Stimulated activated CD8-positive, alpha-beta memory T cell treated with anti-CD3 and anti-CD28 coated beads, Interleukin-4, amount 100 ng/mL, for 1 hour (primary cell): Measurements from ENCODE around the gene LGALS7.

ENCODE experiments used
- DNase-seq, 2 donors: peaks; one replicate each; pipeline ENCODE4 v3.0.0-alpha.2; 2020; ENCODE audit warnings: low read depth in 2 of 2, low spot score in 1 of 2

LGALS7 gene

DNA sequence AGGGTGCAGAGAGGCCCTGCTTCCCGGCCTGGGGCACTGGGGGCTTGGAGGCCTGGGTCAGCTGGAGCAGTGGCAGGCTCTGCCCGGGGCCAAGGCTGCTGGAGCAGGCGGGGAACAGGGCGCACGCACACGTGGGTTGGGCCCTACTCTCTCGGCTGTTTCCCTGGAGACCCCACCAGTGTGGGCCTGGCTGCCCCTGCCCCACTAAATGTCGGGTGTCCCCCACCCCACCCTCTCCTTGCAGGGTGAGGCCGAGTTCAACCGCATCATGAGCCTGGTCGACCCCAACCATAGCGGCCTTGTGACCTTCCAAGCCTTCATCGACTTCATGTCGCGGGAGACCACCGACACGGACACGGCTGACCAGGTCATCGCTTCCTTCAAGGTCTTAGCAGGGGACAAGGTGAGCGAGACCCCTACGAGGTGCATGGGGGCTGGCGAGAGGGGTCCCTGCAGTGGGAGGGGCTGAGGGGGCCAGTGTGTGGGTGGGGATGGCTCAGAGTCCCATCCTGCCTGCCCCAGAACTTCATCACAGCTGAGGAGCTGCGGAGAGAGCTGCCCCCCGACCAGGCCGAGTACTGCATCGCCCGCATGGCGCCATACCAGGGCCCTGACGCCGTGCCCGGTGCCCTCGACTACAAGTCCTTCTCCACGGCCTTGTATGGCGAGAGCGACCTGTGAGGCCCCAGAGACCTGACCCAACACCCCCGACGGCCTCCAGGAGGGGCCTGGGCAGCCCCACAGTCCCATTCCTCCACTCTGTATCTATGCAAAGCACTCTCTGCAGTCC, 44.4 kb downstream of the LGALS7 start:
- DNase-seq: no peak

DNA sequence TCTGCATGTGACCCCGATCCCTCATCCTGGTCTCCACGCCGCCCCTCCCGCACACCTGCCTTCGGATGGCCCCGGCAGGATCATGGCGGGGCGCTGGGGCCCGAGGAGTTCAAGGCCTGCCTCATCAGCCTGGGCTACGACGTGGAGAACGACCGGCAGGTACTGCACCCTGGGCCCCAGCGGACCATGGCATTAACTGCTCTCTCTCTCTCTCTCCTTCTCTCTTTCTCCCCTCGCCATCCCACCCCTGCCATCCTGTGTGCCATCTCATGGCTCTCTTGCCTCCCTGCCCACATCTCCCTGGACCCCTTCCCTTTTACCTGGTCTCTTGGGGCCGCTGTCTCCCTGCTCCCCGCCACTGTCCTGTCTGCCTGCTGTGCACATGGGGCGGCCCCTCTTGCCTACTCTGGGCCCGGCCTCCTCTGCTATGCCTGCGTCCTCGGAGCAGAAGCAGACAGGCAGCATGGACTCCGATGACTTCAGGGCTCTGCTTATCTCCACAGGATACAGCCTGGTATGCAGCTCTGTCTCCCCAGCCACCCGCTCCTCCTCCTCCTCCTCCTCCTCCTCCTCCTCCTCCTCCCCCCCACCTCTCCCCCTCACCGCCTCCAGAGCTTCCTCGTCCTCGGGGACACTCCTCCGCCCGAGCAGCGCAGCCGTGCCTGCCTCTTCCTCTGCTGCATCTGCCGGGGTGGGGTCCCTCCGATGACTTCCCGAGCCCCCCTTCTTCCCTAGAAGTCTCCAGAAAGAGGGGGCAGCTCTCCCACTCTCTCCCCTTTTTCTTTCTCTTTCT, 45.3 kb downstream of the LGALS7 start:
- DNase-seq: no peak

DNA sequence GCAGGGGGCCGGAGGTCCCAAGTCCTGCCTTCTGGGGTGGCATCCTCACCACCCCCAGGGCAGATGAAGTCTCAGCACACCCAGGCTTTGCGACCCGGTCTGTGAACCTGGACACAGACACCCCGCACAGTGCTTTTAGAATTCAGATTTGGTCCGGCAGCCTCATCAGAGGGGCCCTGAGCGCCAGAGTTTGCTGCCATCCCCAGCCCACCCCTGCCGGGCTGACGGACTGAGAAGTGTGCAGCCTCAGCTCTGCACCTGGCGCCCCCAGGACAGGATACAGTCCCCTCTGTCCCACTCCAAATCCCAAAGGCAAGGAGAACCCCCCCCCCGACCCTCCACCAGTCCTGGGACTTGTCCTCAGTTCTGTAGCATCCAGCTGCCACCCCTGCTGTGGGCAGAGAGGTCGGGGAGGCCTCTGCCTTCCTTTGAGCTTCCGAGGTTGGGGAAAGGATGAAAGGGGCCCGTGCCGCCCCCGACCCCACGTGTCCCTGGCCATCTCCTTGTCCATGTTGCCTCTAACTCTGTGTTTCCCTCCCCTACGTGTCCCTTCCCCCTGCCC, 45.9 kb downstream of the LGALS7 start:
- DNase-seq: no peak

DNA sequence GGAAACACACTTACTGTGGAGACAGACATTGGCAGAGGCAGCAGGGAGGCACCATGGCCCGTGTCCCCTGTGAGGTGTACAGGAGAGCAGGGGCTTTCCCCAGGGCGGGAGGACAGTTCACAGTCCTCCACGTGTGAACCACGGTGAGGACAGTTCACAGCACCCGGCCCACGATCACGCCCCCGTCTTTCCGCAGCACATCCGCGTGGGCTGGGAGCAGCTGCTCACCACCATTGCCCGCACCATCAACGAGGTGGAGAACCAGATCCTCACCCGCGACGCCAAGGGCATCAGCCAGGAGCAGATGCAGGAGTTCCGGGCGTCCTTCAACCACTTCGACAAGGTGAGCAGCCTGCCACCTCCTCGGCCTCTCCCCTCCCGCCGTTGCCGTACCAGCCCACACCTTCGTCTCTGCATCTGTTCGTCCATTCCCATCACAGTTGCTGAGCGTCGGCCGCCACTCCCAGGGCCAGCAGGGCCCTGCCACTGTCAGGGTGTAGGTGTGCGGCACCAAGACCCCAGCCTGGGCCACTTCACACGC, 46.5 kb downstream of the LGALS7 start:
- no peak for DNase-seq

DNA sequence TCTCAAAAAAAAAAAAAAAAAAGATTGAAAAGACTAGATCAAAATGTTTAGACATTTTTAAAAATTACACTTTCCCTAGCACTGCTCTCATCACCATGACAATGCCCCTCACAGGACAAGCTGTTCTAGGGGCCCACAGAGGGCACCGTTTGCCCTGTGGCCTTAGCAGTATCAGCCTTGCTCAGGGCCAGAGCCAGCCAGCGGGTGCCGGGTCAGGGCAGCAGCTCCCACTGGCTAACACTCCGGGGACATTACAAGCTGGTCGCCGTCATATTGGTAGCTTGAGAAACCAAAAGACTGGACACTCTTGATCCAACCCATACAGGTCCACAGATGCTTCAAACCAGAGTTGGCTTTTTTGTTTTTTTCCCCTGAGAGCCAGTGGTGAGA, 47.0 kb downstream of the LGALS7 start:
- no peak for DNase-seq

DNA sequence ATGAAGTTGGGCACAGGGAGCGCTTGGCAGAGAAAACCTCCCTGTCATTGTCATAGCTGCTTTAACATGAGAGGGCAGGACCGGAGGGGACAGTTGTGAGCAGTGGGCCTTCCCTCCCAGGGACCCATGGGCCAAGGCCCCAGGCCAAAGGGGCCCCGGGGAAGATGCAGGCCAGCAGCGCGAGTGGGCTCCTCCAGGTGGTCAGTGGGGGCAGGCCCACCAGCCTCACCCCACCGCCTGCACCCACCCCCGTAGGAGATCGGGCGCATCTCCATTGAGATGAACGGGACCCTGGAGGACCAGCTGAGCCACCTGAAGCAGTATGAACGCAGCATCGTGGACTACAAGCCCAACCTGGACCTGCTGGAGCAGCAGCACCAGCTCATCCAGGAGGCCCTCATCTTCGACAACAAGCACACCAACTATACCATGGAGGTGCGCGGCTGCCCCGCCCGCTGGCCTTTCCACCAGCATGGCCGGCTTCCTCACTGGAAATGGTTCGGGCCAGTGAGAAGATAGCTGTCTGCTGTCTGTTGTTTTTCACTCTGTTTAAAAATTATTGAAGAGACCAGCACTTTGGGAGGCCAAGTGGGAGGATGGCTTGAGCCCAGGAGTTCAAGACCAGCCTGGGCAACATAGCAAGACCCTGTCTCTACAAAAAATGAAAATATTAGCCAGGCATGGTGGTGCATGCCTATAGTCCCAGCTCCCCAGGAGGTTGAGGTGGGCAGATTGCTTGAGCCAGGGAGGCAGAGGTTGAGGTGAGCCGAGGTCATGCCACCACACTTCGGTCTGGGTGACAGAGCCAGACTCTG, 47.6 kb downstream of the LGALS7 start:
- DNase-seq: no peak

DNA sequence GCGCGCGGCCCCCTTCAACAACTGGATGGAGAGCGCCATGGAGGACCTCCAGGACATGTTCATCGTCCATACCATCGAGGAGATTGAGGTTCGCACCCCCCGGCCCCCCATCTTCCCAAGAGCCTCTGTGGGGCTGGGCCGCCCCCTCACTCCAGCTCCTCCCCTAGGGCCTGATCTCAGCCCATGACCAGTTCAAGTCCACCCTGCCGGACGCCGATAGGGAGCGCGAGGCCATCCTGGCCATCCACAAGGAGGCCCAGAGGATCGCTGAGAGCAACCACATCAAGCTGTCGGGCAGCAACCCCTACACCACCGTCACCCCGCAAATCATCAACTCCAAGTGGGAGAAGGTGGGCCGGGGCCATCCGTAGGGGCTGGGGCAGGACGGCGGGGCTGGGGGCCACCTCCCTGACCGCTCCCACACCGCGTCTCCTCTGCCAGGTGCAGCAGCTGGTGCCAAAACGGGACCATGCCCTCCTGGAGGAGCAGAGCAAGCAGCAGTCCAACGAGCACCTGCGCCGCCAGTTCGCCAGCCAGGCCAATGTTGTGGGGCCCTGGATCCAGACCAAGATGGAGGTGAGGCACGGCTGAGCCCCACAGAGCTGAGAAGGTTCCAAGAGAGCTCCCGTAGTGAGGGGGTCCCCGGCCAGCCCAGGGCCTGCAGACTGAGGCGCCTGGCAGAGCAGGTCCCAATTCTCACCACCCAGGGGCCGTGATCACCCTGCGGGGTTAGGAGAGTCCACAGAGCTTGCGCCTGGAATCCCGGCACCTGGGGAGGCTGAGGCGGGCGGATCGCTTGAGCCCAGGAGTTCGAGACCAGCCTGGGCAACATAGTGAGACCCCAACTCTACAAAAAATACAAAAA, 49.1 kb downstream of the LGALS7 start:
- no peak for DNase-seq

DNA sequence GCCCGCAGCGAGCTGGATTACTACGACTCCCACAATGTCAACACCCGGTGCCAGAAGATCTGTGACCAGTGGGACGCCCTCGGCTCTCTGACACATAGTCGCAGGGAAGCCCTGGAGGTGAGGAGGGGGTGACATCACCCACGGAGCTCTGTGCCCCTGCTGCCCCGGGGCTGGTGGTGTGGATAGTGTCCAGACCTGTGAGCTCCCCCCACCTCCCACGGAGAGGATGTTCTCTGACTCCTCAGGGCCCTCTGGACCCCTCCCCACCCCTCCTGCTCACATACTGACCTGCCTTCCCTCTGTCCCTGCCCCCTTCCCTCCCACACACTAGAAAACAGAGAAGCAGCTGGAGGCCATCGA, 49.7 kb downstream of the LGALS7 start:
- DNase-seq: no peak

DNA sequence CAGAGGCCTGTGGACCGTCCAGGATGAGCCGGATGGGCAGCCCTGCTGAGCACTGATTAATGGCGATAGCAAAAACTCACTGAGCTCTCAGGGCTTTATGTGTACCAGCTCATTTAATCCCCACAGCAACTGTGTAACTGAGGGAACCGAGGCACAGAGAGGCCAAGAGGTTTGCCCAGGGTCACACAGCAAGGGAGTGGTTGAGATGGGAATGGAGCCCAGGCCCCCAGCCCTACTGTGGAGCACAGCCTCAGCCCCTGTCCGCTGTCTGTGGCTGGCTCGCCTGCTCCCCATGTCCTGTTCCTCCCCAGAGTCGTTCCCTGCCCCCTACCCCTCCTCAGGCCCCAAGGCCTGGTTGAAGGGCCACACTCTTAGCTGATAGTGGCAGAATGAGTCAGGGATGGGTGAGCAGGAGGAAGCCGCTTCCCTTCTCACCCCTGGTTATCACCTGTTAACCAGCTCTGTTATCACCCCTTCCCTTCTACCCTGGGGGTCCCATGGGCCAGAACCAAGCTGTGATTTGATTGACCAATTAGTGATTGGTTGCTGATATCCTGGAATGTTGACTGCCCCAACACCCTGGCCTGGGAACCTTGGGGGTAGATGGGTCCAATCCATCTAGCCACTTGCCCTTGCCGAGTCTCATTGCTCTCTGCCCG, 50.2 kb downstream of the LGALS7 start:
- no peak for DNase-seq

DNA sequence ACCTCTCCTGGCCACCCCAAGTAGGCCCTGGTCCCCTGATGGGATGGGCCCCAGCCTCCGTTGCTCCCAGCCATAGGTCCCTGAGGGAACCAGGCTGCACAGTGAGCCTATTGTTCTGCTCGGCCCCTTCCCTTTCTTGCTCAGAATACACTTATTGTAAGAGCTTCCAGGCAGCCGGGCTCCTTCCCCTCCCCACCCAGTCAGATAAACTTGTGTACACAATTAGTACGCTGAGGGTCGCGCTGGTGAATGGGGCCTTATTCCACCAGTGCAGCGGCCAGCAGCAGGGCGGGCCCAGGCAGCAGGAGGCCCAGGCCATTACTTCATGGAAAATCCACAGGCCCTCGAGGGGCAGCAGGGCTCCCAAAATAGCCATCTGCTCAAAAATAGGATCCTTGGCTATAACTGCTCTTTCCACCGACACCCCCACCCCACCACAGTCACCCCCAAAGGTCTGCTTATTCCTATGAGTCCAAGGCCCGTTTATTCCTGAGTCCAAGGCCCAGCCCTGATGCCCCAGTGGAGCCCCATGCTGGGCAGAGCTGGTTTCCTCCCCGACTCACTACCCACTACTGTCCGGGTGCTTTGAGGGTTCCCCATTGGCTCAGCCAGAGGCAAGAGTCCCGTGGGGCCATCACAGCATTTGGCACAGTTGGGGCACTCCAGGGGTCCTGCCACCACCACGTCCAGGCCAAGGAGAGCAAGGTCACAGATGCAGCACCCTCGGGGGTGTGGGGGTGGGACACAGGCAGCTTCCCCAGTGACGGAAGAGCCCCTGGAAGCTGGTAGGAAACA, 51.1 kb downstream of the LGALS7 start:
- no peak for DNase-seq

DNA sequence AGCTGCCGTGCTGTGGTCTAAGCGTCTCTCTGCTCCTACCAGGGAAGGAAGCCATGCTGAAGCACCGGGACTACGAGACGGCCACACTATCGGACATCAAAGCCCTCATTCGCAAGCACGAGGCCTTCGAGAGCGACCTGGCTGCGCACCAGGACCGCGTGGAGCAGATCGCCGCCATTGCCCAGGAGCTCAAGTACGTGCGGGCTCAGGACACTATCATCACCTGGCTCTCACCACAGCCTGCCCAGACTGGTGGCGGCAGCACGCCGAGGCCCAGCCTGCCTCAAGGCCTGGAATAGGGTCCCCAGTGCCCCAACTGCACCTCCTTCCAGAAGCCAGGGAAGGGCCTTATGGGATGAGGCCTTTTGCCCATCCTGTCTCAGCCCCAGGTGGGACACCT, 51.8 kb downstream of the LGALS7 start:
- no peak for DNase-seq
